NCI-H187 treated with DMSO at 0.1 percent for 48 hours (cell line): ENCODE results near the gene COMMD10.

Experiments used
- DNase-seq: peaks from one replicate; lab custom pipeline; 2025; lab: John Stamatoyannopoulos, UW

COMMD10 gene

GRCh38 chr5:116216246-116216645, 131.4 kb downstream of the COMMD10 start:
- no peak for DNase-seq

- DNase-seq, result no peak
Observed at GRCh38 chr5:116225281-116225922, 140.6 kb downstream of the COMMD10 start.

- no peak for DNase-seq
Observed at GRCh38 chr5:116229131-116229689, 144.4 kb downstream of the COMMD10 start.

GRCh38 chr5:116231288-116231687, 146.5 kb downstream of the COMMD10 start:
- no peak for DNase-seq

- DNase-seq, result no peak
Observed at GRCh38 chr5:116234681-116235080, 149.9 kb downstream of the COMMD10 start.

GRCh38 chr5:116237917-116238500, 153.2 kb downstream of the COMMD10 start:
- no peak for DNase-seq

- DNase-seq, result no peak
Observed at GRCh38 chr5:116242343-116242742, 157.5 kb downstream of the COMMD10 start.

GRCh38 chr5:116248432-116248831, 163.6 kb downstream of the COMMD10 start:
- no peak for DNase-seq

- DNase-seq, result no peak
Observed at GRCh38 chr5:116249648-116250047, 164.8 kb downstream of the COMMD10 start.

GRCh38 chr5:116256717-116257116, 171.9 kb downstream of the COMMD10 start:
- no peak for DNase-seq

GRCh38 chr5:116265471-116265870, 180.6 kb downstream of the COMMD10 start:
- DNase-seq, result no peak

GRCh38 chr5:116271446-116272025, 186.7 kb downstream of the COMMD10 start:
- no peak for DNase-seq

GRCh38 chr5:116272281-116272941, 187.6 kb downstream of the COMMD10 start:
- DNase-seq, result no peak

GRCh38 chr5:116273448-116274242, 188.8 kb downstream of the COMMD10 start:
- DNase-seq, result no peak

- DNase-seq, result no peak
Observed at GRCh38 chr5:116274251-116274650, 189.4 kb downstream of the COMMD10 start.

- DNase-seq, result no peak
Observed at GRCh38 chr5:116275282-116275681, 190.5 kb downstream of the COMMD10 start.

GRCh38 chr5:116276952-116277351, 192.1 kb downstream of the COMMD10 start:
- no peak for DNase-seq

- DNase-seq, result no peak
Observed at GRCh38 chr5:116280149-116280803, 195.5 kb downstream of the COMMD10 start.

GRCh38 chr5:116281309-116281708, 196.5 kb downstream of the COMMD10 start:
- no peak for DNase-seq

GRCh38 chr5:116288524-116288923, 203.7 kb downstream of the COMMD10 start:
- no peak for DNase-seq

GRCh38 chr5:116289276-116289675, 204.5 kb downstream of the COMMD10 start:
- no peak for DNase-seq
